Stomach (tissue), 4 donors: ENCODE measurements around the gene KYNU.

ENCODE experiments used
- EP300 ChIP-seq: sonication (generic); formaldehyde crosslinking; IDR thresholded peaks from one replicate; pipeline ENCODE4 v1.6.1; 2017; ENCODE audit warnings: antibody characterized with exemption
- TF ChIP-seq, protein P1 (sequence below), 7 experiments: fragments of 450-650 bp in 4 of 7; fragments of 200-600 bp in 3 of 7; sonication (generic) in 3 of 7; IDR thresholded peaks; one replicate each; pipeline ENCODE4 v1.5.1; 2016 to 2019; ENCODE audit warnings: antibody characterized with exemption in 7 of 7, control low read depth in 2 of 7, mild to moderate bottlenecking in 1 of 7

DNA sequence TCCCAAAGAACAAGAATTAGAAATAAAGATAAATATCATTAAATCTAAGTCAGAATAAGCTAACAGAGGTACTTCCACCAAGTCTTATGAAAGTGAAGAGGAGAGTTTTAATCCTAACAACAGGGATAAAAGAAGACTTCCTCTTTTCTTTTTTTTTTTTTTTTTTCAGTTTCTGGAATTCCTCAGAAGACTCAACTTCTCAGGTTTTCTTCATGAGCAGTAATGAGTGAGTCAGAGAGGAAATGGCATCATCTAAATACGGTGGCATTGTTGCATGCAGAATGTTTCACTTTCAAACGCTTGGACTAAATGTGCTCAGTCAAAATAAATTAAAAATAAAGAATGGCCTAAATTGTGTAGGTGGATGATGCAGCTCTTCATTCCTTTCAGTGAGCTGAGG lies 206.2 kb downstream of the KYNU start:
- no peak for TF ChIP-seq EP300
- TF ChIP-seq, protein P1, sequence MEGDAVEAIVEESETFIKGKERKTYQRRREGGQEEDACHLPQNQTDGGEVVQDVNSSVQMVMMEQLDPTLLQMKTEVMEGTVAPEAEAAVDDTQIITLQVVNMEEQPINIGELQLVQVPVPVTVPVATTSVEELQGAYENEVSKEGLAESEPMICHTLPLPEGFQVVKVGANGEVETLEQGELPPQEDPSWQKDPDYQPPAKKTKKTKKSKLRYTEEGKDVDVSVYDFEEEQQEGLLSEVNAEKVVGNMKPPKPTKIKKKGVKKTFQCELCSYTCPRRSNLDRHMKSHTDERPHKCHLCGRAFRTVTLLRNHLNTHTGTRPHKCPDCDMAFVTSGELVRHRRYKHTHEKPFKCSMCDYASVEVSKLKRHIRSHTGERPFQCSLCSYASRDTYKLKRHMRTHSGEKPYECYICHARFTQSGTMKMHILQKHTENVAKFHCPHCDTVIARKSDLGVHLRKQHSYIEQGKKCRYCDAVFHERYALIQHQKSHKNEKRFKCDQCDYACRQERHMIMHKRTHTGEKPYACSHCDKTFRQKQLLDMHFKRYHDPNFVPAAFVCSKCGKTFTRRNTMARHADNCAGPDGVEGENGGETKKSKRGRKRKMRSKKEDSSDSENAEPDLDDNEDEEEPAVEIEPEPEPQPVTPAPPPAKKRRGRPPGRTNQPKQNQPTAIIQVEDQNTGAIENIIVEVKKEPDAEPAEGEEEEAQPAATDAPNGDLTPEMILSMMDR (IDR thresholded peaks at IDR 0.05) = no peak
